HG02840 (cell line): ENCODE data around the gene AIF1.

Experiments
- ATAC-seq: cut with Tn5 transposase; IDR thresholded peaks from one replicate; pipeline ENCODE4 v1.9.1; 2021; ENCODE audit warnings: mild to moderate bottlenecking, moderate library complexity, moderate number of reproducible peaks; ENCODE audit not compliant: unreplicated experiment, low FRiP score

The AIF1 gene

GRCh38 chr6:31614684-31615578 is at the start of gene AIF1:
AIF1 (plus strand) TSS chr6:31615234; CDS start chr6:31615330, 96 bp downstream.
- ATAC-seq = no peak

DNA sequence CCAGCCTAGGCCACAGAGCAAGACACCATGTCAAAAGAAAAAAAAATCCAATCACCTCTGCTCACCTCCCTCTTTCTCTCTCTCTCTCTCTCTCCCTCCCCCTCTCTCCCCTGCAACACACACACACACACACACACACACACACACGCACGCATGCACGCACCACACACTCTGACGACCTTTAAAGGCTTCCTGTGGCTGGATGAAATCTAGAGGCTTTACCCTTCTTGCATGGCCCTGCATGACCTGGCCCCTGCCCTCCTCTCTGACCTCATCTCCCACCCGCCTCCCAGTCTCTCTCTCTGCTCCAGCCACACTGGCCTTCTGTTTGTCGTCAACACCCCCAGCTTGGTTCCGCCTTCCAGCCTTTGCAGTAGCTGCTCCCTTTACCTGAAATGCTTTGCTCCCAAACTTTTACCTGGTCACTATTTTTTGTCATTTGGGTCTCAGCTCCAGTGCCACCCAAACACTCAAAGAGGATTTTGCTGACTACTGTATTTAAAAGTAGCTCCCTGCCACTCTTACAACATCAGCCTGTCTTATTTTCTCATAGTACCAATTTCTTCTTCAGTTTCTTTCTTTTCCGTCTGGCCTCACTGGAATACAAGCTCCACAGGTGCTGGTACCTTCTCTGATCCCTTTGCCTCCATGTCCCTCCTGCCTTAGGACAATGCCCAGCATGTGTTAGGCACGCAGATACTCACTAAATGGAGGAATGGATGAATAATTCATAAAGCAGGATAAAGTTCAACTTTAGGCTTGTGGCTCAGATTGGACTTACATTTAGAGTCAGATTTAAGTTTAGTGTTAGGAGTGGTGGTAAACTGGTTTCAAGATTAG is 47.3 kb upstream of the AIF1 start:
- ATAC-seq = no peak

GRCh38 chr6:31568537-31568961 is 46.5 kb upstream of the AIF1 start:
- peak; percentile 73 for ATAC-seq

- ATAC-seq = no peak
These were observed 45.0 kb upstream of the AIF1 start for GRCh38 chr6:31569861-31570536.

- ATAC-seq = no peak
These were observed 42.8 kb upstream of the AIF1 start, which contains the start of gene LTA for GRCh38 chr6:31572041-31572911. LTA (plus strand) TSS chr6:31572289; CDS start chr6:31572743, 454 bp downstream.

GRCh38 chr6:31573239-31574105 is 41.6 kb upstream of the AIF1 start:
- ATAC-seq = no peak

DNA sequence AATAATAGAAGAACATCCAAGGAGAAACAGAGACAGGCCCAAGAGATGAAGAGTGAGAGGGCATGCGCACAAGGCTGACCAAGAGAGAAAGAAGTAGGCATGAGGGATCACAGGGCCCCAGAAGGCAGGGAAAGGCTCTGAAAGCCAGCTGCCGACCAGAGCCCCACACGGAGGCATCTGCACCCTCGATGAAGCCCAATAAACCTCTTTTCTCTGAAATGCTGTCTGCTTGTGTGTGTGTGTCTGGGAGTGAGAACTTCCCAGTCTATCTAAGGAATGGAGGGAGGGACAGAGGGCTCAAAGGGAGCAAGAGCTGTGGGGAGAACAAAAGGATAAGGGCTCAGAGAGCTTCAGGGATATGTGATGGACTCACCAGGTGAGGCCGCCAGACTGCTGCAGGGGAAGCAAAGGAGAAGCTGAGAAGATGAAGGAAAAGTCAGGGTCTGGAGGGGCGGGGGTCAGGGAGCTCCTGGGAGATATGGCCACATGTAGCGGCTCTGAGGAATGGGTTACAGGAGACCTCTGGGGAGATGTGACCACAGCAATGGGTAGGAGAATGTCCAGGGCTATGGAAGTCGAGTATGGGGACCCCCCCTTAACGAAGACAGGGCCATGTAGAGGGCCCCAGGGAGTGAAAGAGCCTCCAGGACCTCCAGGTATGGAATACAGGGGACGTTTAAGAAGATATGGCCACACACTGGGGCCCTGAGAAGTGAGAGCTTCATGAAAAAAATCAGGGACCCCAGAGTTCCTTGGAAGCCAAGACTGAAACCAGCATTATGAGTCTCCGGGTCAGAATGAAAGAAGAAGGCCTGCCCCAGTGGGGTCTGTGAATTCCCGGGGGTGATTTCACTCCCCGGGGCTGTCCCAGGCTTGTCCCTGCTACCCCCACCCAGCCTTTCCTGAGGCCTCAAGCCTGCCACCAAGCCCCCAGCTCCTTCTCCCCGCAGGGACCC is 40.6 kb upstream of the AIF1 start:
- ATAC-seq = no peak

DNA sequence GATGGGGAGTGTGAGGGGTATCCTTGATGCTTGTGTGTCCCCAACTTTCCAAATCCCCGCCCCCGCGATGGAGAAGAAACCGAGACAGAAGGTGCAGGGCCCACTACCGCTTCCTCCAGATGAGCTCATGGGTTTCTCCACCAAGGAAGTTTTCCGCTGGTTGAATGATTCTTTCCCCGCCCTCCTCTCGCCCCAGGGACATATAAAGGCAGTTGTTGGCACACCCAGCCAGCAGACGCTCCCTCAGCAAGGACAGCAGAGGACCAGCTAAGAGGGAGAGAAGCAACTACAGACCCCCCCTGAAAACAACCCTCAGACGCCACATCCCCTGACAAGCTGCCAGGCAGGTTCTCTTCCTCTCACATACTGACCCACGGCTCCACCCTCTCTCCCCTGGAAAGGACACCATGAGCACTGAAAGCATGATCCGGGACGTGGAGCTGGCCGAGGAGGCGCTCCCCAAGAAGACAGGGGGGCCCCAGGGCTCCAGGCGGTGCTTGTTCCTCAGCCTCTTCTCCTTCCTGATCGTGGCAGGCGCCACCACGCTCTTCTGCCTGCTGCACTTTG is 39.6 kb upstream of the AIF1 start, which contains the start of gene TNF:
TNF (plus strand) TSS at position 231 of the 567 bp plus-strand sequence; CDS start at position 408, 177 bp downstream.
- ATAC-seq = no peak

- ATAC-seq = no peak
These were observed 38.9 kb upstream of the AIF1 start for GRCh38 chr6:31575952-31576685.

DNA sequence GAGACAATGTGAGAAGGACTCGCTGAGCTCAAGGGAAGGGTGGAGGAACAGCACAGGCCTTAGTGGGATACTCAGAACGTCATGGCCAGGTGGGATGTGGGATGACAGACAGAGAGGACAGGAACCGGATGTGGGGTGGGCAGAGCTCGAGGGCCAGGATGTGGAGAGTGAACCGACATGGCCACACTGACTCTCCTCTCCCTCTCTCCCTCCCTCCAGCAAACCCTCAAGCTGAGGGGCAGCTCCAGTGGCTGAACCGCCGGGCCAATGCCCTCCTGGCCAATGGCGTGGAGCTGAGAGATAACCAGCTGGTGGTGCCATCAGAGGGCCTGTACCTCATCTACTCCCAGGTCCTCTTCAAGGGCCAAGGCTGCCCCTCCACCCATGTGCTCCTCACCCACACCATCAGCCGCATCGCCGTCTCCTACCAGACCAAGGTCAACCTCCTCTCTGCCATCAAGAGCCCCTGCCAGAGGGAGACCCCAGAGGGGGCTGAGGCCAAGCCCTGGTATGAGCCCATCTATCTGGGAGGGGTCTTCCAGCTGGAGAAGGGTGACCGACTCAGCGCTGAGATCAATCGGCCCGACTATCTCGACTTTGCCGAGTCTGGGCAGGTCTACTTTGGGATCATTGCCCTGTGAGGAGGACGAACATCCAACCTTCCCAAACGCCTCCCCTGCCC is 38.0 kb upstream of the AIF1 start:
- ATAC-seq = no peak

DNA sequence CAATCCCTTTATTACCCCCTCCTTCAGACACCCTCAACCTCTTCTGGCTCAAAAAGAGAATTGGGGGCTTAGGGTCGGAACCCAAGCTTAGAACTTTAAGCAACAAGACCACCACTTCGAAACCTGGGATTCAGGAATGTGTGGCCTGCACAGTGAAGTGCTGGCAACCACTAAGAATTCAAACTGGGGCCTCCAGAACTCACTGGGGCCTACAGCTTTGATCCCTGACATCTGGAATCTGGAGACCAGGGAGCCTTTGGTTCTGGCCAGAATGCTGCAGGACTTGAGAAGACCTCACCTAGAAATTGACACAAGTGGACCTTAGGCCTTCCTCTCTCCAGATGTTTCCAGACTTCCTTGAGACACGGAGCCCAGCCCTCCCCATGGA is 37.5 kb upstream of the AIF1 start:
- ATAC-seq = no peak

GRCh38 chr6:31578184-31579118 is 36.6 kb upstream of the AIF1 start:
- ATAC-seq = no peak

DNA sequence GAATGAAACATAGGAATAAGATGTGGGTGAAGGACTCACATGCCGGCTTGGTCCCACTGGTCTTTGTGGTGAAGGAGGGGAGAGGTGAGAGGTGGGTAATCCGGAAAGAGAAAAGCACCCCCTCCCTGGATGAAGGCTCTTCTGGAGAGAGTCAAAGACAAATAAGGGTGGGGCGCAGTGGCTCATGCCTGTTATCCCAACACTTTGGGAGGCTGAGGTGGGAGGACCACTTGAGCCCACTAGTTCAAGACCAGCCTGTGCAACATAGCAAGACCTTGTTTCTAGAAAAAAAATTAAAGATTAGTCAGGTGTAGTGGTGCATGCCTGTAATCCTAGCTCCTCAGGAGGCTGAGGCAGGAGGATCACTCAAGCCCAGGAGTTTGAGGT is 35.9 kb upstream of the AIF1 start:
- no peak for ATAC-seq

- ATAC-seq = no peak
These were observed 35.2 kb upstream of the AIF1 start for GRCh38 chr6:31579546-31580437.
